ENCODE results near the gene CATSPERB.
"Not testable (repeated sequence)": the region's sequence is repeated elsewhere in the genome, so short reads cannot be mapped to it uniquely, and the experiment has no call there.

The CATSPERB gene, protein sequence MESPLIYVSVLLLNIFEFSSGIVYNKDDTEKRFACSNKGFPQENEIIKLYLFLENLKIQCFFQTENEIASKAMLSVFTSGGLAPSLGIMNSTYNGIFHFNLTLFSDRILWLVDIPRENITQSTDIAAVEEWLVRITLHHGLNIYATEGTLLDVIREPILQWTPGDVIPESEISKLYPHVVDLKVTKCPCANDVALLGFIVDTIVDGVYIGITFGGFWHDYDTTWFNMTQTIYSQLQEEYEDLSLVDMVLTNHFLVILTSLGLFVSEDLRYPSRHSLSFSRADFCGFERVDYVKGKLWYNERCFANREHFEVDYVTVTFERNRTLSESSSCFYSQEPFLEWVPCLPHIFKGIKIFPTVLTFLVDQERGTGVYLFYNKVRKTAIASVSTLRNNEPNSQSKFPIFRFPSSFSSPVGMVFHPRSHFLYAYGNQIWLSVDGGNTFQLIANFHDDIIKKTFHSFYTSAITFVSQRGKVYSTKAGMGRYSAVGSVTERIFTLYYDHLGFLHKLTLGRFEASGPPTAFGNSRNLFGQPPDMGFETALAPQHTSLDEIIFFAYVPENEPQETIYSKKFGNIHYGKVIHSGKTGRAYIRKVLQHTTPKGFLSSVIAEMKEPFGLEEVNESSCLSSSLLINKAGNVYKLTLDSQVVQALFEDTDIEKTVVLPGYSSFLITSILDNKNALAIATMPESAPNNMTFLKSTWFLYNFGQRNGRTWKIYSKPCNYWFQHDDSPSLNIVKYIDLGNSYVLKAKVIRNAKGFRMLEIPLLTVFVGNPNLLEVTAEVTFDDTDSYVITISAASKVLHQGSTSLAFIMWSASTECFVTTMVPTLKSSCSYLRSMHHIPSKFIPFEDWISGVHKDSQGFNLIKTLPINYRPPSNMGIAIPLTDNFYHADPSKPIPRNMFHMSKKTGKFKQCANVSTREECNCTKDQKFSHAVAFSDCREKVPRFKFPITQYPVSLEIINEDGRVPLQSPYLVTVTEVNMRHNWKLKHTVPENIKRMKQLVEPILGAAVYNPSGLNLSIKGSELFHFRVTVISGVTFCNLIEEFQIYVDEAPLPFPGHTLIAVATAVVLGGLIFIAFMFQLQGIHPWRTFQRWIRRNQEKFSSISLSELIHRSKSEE

DNA sequence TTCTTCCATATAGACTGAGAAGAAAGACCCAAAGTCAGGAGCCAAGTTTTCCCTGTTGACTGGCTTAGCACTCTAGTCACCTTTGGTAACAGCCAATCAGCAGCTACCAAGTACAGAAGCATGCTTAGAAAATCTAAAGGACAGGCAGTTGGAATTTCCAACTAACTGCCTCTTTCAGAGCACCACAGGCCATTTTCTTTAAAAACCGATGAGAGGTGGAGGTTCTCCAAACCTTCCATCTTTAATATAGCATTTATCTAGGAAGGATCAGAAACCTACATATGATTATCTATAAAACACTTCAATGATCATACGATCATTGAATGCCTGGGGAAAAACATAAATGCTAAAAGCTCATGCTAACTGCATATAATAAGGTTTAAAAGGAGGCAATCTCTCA lies at the start of gene CATSPERB:
CATSPERB (minus strand) TSS at position 101 of the 400 bp plus-strand sequence. CDS start 2,607 bp downstream, outside the sequence.
- DNase-seq (ENCODE audit: low read depth) = no peak

DNA sequence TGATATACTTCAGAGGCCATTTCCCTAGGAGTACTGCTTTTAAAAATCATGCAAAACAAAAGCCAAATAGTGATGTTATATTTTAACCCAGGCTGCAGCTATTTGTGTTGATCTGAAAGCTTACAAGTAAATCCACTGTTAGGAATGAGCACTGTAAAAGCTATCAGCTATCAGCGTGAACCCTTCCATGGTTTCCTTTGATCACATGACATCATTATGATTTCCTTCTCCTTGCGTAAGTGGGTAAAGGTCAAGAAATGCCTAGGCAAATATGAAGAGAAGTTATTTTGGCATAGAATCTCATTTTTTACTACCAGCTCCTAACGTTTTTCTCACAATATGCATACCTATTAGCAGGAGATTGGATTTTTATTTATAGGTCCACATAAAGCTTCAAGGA lies 48.6 kb upstream of the CATSPERB start:
- DNase-seq (ENCODE audit: low read depth) = no peak

DNA sequence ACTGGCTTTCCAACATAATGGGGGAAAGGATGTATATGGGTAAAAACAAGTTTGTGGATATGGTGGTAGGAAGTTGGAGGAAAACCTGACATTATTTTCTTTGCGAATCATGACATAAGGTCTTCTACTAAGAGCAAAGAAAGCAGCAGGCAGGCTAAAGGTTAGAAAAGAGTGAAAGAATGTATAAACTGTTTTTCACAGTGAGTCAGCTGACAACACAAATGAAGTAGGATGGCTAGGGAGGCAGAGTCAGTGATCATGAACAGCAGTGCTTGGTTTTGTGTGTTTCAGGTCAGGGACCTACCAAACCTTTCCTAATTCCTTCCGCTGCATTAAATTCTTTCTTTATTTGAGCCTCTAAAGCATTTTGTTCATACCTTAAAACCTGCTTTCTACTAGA lies 46.3 kb upstream of the CATSPERB start:
- no peak for DNase-seq (ENCODE audit: low read depth)

DNA sequence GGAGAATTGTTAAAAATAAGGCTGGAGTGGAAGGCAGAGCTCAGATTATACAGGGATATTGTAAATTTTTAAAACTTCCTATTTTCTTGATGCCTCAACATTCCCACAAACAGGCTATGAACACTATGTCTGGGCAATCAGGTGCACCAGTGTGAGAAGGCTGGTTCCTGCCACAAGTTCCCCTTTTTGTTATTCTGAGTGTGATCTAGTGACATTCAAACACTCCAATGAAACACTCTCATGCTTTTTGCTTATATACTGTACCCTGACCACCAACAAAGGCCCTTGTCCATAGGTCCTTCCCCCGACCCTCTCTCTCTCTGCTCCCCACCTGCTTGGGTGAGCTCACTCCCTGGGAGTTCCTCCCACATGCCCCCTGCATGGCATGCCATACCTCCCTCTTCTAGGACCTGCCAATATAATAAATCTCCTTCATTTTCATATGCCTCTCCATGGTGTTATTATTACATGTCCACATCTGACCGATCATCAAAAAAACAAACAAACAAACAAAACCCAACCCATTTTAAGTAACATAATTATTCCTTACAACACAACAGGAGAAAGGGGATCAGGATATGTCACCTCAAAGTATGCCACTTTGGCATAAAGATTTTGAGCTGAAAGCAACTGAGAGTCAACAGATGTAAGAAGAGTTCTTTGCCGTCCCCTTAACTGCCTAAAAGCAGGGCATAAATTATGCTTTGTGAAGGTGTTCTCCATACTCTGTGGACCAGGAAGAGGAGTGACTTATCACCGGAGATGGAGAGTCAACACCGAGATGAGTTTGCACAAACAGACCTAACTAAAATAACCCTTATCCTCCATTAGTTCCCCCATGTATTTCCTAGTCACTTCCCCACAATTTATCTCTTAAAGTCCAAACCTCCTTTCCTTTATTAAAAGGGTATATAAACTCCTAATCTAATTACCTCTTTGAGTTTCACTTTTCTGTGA lies 42.5 kb upstream of the CATSPERB start:
- DNase-seq (ENCODE audit: low read depth) = no peak

DNA sequence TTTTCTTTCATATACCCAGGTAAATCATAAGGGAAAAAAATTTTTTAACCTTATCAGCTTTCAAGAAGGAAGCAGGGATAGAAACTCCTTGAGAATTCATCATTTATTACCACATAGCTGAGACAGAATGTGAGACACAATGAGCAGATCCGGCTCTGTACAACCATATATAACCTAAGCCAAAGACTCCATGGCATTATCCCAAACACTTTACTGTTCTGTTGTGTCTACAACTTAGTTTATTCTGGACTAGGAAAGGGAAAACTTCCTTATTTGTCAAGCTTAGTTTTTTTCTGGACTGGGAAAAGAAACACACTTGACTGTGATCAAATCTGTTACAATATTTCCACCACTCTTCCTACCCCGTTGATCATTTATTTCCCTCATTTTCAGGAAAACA lies 38.3 kb upstream of the CATSPERB start:
- no peak for DNase-seq (ENCODE audit: low read depth)

DNA sequence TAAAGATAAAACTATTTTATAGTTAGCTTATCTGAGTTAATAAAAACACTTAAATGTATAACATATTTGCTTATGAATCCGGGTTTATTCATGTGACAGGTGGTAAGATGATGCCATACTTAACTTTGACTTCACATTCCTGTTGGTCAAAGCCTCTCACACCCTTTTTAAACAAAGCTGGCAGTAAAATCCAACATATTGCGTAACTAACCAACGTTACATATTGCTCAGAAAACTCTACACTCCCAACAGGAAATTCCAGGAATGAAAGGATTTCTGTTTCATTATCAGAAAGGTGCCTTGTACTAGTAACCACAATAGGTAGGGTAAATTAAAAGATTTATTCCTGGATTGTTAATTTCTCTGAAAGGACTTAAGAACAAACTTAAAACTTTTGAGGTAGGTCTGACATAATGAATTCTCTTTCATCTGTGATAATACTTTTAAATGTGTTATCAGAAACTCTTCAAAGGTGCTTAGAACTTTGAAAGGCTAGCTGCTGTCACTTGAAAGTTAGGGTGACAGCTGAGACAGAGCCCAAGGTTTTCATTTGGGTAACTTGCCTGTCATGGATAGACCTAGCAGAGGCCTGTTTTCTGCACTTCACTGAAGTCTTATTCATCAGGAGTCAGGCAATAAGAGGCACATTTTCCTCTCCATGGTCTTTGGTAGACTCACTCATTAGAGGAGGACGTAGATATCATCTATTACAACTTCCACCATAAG lies 23.8 kb upstream of the CATSPERB start:
- no peak for DNase-seq (ENCODE audit: low read depth)

DNA sequence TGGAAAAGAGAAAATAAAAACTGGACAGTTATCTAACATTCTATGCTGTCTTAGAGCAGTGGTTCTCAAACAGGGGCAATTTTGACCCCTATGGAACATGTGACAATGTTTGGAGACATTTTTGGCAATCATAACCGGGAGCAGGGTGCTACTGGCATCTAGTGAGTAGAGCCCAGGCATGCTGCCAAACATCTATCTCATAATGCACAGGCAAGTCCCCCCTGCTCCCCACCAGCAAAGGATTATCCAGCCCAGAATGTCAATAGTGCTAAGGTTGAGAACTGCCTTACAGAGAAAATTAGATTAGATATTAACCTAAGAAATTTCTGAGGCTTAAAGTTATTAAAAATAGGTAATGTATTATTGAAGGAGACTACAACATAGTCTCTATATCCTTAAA lies 22.9 kb upstream of the CATSPERB start:
- DNase-seq (ENCODE audit: low read depth) = no peak

DNA sequence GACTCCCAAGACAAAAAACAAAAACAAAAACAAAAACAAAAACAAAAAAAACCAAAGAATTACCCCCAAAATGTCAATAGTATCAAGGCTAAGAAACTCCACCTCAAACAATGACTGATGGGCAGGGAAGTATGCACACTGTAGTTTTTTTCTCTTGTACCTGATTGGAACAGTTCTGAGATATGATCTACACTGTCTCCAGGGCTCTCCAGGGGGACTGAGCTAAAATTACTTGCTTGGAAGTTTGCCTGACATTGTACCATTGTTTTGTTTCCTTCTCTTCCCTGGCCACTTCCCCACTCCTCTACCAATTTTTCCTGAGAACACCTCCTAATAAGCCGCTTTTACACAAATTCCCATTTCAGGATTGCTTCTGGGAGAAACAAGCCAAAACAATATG lies 22.3 kb upstream of the CATSPERB start:
- no peak for DNase-seq (ENCODE audit: low read depth)

DNA sequence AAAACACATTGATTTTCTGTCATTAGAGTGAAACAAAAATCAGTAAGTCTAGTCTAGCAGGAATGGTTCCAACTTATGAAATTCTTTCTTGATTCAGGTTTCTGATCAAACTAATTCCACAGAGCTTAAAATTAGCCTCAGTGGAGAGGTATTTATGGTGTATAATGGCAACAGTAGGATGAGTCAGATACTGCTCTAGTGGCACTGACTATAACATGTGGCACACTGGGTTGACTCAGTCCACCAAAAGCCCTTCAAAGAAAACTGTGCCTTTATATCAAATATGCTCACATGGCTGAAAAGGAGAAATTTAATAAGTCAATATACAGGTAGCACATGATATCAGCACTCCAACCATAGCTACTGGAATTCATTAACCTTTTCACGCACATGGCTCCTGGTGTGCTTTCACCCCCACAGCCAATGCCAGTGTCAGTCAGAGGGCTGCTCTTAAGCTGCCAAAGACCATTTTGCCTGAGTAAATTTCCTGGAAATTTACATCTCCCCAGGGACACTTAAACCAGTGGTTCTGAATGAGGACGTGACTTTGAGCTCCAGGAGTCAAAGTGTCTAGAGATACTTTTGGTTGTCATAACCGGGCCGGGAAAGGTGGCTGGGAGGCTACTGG lies 21.7 kb upstream of the CATSPERB start:
- DNase-seq (ENCODE audit: low read depth) = no peak

DNA sequence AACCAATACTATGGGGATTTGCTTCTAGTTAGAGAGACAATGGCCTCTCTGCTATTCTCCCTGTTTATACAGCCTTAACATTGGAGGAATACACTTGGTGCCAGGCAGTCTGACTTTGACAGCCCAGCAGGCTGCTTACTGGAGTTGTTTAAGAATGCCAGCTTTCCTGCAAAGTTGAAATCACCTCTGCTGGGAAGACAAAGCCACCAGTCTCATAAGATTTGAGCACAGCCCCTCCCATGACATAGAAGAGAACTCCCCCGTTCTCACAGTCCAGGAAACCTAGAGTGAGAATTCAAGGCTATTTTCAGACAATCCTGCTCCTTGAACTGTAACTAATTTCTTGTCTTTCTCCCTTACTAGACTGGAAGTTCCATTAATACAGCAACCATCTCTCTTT lies 21.1 kb upstream of the CATSPERB start:
- DNase-seq (ENCODE audit: low read depth) = no peak

DNA sequence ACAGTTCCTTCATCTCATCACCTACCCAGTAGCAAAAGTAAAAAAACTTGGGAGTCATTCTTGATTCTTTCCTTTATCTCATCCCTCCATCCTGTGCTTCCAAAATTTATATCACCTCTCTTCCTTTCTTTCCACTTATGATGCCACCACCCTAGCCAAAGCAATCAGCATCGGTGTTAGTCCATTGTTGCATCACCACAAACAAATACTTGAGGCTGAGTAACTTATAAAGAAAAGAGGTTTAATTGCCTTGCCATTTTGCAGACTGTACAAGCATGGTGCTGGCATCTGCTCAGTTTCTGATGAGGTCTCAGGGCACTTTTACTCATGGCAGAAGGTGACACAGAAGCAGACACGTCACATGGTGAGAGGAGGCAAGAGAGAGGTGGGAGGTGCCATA lies 19.8 kb upstream of the CATSPERB start:
- no peak for DNase-seq (ENCODE audit: low read depth)

DNA sequence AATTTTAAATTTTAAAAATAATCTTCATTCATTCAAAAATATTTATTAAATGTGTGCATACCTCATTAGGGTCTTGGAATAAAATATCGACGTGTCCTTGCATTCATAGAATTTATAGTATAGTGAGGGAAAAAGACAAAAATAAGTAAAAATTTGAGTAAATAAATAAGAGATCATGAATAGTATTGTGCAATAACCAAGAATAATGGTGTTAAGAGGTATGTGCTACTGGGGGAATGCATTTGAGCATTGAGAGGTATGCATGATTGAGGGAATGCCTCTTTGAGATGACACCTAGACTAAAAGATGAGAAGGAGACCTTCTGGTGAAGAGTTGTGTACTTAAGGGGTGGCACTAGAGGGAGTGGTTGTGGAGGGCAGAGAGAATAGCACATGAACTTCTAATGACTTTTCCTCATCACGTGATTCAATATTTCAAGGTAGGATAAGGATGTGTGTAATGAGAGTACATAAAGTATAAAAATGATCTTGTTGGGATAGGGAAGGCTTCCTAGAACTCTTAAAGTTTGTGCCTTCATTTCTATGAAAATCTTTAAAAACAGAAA lies 18.8 kb upstream of the CATSPERB start:
- no peak for DNase-seq (ENCODE audit: low read depth)

DNA sequence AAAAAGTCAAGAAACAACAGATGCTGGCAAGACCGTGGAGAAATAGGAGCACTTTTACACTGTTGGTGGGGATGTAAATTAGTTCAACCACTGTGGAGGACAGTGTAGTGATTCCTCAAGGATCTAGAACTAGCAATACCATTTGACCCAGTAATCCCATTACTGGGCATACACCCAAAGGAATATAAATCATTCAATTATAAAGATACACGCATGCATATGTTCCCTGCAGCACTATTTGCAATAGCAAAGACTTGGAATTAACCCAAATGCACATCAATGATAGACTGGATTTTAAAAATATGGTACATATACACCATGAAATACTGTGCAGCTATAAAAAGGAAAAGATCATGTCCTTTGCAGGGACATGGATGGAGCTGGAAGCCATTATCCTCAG lies 18.0 kb upstream of the CATSPERB start:
- no peak for DNase-seq (ENCODE audit: low read depth)

DNA sequence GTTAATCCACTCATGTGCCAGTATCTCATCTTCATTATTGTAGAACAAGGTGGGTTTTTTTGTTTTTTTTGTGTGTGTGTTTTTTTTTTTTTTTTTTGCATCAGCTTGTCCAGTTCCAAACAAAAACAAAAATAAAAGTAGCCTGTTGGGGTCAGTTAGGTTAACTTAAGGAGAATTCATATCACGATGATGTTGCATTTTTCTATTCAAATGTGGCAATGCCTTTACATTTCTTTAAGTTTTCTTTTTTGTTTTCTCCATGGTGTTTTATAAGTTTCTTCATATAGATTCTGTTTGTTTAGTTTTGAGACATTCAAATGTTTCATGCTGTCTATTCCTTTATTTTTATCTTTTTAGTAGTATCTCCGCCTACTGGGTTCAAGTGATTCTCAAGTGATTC lies 16.2 kb upstream of the CATSPERB start:
- no peak for DNase-seq (ENCODE audit: low read depth)

DNA sequence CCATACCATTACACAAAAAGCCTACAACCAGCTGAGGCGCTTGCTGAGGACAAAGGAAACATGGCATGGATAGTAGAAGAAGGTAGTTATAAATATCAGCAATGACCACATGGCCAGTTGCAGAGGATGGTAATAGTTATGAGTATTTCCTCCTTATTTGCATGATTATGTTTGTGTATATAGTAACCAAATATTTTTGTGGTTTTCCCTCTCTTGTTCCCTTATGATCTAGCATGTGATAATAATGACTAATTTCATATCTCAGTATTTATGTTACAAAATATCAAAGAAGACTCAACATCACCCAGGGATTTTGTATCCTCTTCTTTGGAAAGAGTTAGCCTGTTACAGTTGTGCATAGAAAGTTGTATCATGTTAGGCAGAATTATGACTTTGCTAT lies 13.5 kb upstream of the CATSPERB start:
- no peak for DNase-seq (ENCODE audit: low read depth)

DNA sequence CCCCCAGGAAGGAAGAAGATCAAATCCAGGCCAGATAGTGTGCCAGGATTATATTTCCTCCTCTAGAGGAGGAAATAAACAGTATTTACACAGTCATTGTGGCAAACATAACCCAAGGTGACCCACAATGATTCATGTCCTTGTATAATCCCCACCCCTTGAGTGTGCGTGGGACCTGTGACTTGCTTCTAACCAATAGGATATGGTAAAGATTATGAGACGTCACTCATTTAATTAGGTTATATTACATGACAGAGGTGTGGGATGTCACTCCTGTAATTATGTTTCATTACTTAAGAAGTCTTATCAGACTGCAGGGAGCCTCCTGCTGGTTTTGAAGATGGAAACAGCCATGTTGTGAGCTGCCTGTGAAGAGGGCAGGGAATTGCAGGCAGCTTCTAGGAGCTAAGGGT lies 12.2 kb upstream of the CATSPERB start:
- DNase-seq (ENCODE audit: low read depth) = no peak

DNA sequence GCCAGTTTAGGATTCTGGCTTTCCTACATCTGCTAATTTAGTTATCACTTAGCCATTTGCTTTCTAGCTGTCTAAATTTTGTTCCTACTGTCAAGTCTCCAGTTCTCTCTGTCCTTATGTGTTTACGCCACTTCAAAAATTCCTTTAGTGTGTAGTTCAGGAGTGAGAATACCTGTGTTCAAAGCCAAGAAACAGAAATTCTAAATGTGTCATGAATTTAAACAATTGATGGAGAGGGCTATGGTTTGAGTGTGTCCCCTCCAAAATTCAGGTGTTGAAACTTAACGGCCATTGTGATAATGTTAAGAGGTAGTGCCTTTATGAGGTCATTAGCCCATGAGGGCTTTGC lies 11.4 kb upstream of the CATSPERB start:
- DNase-seq (ENCODE audit: low read depth) = no peak

DNA sequence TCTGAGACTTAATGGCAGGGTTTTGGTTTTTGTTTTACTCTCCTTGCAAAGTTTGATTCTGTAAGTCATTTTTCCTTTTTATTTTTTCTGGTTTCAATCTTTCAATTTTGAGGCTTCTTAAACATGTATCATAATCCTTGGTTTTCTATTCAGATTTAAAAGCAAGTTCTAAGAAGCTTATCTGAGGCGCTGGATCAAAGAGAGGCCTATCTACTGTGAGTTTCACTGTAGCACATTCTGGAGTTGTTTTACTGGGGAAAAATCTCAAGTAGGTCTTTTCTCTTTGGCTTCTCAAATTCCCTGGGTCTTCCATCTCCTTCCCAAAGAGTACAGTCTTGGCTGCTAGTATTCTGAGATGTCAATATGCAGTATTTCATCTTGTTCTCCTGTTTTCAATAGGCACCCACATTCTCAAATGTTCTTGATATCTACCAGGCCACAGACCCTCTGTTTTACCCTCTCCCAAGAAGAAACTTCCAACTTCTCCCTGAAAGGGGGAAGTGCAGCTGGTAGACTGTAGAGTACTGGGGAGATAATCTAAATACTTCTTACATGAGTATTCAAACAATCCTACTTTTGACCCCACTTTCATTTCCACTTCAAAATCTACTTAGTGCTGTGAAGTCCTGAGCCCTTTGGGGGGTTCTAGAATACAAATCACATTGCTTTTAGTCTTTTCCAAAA lies 10.9 kb upstream of the CATSPERB start:
- no peak for DNase-seq (ENCODE audit: low read depth)

DNA sequence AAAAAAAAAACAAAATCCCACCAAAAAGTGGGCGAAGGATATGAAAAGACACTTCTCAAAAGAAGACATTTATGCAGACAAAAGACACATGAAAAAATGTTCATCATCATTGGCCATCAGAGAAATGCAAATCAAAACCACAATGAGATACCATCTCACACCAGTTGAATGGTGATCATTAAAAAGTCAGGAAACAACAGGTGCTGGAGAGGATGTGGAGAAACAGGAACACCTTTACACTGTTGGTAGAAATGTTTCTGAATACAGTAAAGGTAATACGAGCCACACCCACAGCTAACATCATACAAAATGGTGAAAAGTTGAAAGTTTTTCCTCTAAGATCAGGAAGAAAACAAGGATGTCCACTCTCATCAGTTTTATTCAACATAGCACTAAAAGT lies 8.0 kb upstream of the CATSPERB start:
- DNase-seq (ENCODE audit: low read depth) = not testable (repeated sequence)

DNA sequence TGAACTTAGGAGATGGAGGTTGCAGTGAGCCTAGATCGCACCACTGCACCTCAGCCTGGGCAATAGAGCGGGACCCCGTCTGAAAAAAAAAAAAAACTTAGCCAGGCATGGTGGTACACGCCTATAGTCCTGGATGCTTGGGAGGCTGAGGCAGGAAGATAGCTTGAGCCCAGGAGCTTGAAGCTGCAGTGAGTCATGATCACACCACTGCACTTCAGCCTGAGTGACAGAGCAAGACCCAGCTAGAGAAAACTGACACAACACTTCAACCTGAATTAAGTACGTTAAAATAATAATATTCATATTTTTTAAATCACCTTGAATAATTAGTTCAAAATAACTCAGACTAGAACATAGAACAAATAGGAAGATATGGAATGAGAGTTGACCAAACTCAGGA lies 5.7 kb upstream of the CATSPERB start:
- no peak for DNase-seq (ENCODE audit: low read depth)

Measured in stimulated activated CD8-positive, alpha-beta memory T cell treated with anti-CD3 and anti-CD28 coated beads, Interleukin-15, amount 100 ng/mL, for 1 hour (primary cell).